Testis (tissue), 2 donors: Measurements from ENCODE around the gene SPZ1.

Experiments
- POLR2A ChIP-seq: fragments of 450-650 bp; IDR thresholded peaks from one replicate; pipeline ENCODE4 v1.6.1; 2017; ENCODE audit warnings: antibody characterized with exemption, mild to moderate bottlenecking, moderate library complexity
- TF ChIP-seq, protein P1 (sequence below), 3 experiments: fragments of 450-650 bp in 2 of 3; fragments of 200-600 bp in 1 of 3; sonication (generic) in 1 of 3; IDR thresholded peaks; one replicate each; pipeline ENCODE4 v1.5.1; 2016 to 2019; ENCODE audit warnings: antibody characterized with exemption in 3 of 3, mild to moderate bottlenecking in 2 of 3, moderate library complexity in 1 of 3

DNA sequence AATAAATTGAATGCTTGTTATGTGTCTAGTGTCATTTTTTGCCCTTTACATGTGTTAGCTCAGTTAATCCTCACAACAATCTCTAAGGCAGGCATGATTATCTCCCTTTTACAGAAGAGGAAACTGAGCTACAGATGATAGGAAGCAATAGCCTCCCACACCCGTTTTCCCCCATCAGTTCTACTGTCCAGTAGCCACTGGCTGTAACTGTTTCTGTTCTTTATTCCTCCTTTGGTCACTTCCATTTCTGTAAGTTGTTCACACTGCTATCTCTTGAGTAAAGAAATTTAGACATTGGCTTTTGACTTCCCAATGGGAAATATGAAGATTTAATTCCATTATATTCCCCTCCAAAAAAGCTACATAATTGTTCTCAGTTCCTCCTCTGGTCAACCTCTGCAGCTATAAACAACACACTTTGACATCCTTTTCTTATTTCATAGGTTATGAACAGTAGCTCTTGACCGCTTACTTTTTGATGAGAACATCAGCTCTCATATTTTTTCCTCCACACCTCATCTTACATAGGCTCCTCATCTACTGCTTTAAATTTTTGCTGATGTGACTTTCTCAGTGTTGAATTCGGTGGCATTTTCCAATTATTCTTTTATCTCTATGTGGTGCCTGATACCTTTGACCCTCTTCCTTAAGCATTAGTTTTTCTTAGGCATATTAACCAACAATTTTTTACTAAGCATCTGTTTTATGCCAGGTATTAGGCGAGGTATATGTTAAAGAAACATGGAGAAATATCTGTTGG, 21.4 kb downstream of the SPZ1 start:
- TF ChIP-seq, protein P1, sequence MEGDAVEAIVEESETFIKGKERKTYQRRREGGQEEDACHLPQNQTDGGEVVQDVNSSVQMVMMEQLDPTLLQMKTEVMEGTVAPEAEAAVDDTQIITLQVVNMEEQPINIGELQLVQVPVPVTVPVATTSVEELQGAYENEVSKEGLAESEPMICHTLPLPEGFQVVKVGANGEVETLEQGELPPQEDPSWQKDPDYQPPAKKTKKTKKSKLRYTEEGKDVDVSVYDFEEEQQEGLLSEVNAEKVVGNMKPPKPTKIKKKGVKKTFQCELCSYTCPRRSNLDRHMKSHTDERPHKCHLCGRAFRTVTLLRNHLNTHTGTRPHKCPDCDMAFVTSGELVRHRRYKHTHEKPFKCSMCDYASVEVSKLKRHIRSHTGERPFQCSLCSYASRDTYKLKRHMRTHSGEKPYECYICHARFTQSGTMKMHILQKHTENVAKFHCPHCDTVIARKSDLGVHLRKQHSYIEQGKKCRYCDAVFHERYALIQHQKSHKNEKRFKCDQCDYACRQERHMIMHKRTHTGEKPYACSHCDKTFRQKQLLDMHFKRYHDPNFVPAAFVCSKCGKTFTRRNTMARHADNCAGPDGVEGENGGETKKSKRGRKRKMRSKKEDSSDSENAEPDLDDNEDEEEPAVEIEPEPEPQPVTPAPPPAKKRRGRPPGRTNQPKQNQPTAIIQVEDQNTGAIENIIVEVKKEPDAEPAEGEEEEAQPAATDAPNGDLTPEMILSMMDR (IDR thresholded peaks at IDR 0.05), result no peak
- TF ChIP-seq POLR2A, result no peak
